HCT116 (cell line): ENCODE results near the gene FRMD3.

Experiments used
- CEBPB ChIP-seq: IDR thresholded peaks from 2 replicates; pipeline ENCODE4 v1.6.1; 2012; ENCODE audit warnings: low read depth
- EGR1 ChIP-seq: IDR thresholded peaks from 2 replicates; pipeline ENCODE4 v1.6.1; 2012; ENCODE audit warnings: low read depth
- EZH2 ChIP-seq: fragments of 200-600 bp; sonication (generic); IDR thresholded peaks from 2 replicates; pipeline ENCODE4 v1.6.1; 2017; ENCODE audit warnings: antibody characterized with exemption, mixed run types
- EZH2phosphoT487 ChIP-seq: fragments of 200-600 bp; IDR thresholded peaks from 2 replicates; pipeline ENCODE4 v1.6.1; 2018; ENCODE audit warnings: antibody characterized with exemption, borderline replicate concordance
- POLR2A ChIP-seq: IDR thresholded peaks from 2 replicates; pipeline ENCODE4 v1.7.0; 2011; ENCODE audit warnings: borderline replicate concordance; ENCODE audit not compliant: insufficient read depth, insufficient read length; ENCODE audit errors: extremely low read depth
- POLR2AphosphoS5 ChIP-seq: IDR thresholded peaks from 2 replicates; pipeline ENCODE4 v1.6.1; 2011; ENCODE audit warnings: mild to moderate bottlenecking, low read depth, low read length, moderate library complexity
- RAD21 ChIP-seq: IDR thresholded peaks from 2 replicates; pipeline ENCODE4 v1.6.1; 2012; ENCODE audit warnings: low read depth, mild to moderate bottlenecking
- YY1 ChIP-seq: IDR thresholded peaks from 2 replicates; pipeline ENCODE4 v1.6.1; 2011; ENCODE audit warnings: low read length, low read depth, moderate library complexity, mild to moderate bottlenecking; ENCODE audit not compliant: insufficient replicate concordance; ENCODE audit errors: extremely low read depth
- TF ChIP-seq, protein P1 (sequence below), 3 experiments: fragments of 200-600 bp in 1 of 3; sonication (generic) in 1 of 3; IDR thresholded peaks in 2 of 3; conservative IDR thresholded peaks in 1 of 3; 2 replicates each; pipeline ENCODE4 v1.5.1; 2012 to 2017; ENCODE audit warnings: low read depth in 2 of 3, low read length in 2 of 3, antibody characterized with exemption in 1 of 3, borderline replicate concordance in 1 of 3, control low read depth in 1 of 3, mild to moderate bottlenecking in 1 of 3, mixed read lengths in 1 of 3, mixed run types in 1 of 3, moderate library complexity in 1 of 3; ENCODE audit not compliant: insufficient read depth in 1 of 3
- TF ChIP-seq, protein P2 (sequence below): IDR thresholded peaks from 2 replicates; pipeline ENCODE4 v1.6.1; 2012; ENCODE audit warnings: low read depth
- TF ChIP-seq, protein P3 (sequence below): IDR thresholded peaks from 2 replicates; pipeline ENCODE4 v1.6.1; 2012

DNA sequence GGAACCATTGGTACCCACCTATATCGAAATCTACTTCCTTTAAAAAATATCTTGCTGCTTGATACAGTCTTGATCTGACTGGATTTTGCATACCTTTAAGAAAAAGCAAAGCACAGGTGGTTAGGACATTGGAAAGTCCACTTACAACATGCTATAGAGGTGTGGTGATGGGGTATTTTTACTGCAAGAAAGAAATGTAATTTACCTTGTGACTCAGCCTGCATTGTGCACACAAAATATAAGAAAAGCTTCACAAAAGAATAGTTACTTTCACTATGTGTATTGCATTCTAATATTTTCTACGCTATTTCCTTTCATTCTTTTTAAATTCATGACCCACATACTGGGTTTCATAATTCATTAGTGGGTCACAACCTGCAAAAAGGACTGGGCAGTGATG lies 239.1 kb downstream of the FRMD3 start:
- TF ChIP-seq POLR2A: no peak
- TF ChIP-seq EGR1: no peak
- TF ChIP-seq, protein P1, sequence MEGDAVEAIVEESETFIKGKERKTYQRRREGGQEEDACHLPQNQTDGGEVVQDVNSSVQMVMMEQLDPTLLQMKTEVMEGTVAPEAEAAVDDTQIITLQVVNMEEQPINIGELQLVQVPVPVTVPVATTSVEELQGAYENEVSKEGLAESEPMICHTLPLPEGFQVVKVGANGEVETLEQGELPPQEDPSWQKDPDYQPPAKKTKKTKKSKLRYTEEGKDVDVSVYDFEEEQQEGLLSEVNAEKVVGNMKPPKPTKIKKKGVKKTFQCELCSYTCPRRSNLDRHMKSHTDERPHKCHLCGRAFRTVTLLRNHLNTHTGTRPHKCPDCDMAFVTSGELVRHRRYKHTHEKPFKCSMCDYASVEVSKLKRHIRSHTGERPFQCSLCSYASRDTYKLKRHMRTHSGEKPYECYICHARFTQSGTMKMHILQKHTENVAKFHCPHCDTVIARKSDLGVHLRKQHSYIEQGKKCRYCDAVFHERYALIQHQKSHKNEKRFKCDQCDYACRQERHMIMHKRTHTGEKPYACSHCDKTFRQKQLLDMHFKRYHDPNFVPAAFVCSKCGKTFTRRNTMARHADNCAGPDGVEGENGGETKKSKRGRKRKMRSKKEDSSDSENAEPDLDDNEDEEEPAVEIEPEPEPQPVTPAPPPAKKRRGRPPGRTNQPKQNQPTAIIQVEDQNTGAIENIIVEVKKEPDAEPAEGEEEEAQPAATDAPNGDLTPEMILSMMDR (IDR thresholded peaks at IDR 0.05 in 2 of 3, conservative IDR thresholded peaks at IDR 0.05 in 1 of 3; ENCODE audit: borderline replicate concordance in 1 of 3, insufficient read depth in 1 of 3, low read depth in 2 of 3, low read length in 2 of 3): no peak
- TF ChIP-seq EZH2phosphoT487: no peak
- TF ChIP-seq YY1: no peak
- TF ChIP-seq CEBPB: no peak
- TF ChIP-seq EZH2: no peak
- TF ChIP-seq POLR2AphosphoS5: no peak
- TF ChIP-seq, protein P2, sequence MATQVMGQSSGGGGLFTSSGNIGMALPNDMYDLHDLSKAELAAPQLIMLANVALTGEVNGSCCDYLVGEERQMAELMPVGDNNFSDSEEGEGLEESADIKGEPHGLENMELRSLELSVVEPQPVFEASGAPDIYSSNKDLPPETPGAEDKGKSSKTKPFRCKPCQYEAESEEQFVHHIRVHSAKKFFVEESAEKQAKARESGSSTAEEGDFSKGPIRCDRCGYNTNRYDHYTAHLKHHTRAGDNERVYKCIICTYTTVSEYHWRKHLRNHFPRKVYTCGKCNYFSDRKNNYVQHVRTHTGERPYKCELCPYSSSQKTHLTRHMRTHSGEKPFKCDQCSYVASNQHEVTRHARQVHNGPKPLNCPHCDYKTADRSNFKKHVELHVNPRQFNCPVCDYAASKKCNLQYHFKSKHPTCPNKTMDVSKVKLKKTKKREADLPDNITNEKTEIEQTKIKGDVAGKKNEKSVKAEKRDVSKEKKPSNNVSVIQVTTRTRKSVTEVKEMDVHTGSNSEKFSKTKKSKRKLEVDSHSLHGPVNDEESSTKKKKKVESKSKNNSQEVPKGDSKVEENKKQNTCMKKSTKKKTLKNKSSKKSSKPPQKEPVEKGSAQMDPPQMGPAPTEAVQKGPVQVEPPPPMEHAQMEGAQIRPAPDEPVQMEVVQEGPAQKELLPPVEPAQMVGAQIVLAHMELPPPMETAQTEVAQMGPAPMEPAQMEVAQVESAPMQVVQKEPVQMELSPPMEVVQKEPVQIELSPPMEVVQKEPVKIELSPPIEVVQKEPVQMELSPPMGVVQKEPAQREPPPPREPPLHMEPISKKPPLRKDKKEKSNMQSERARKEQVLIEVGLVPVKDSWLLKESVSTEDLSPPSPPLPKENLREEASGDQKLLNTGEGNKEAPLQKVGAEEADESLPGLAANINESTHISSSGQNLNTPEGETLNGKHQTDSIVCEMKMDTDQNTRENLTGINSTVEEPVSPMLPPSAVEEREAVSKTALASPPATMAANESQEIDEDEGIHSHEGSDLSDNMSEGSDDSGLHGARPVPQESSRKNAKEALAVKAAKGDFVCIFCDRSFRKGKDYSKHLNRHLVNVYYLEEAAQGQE: no peak
- TF ChIP-seq, protein P3, sequence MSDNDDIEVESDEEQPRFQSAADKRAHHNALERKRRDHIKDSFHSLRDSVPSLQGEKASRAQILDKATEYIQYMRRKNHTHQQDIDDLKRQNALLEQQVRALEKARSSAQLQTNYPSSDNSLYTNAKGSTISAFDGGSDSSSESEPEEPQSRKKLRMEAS: no peak
- TF ChIP-seq RAD21: no peak
